Iris pigment epithelial cell (primary cell): Measurements from ENCODE around the gene SVIL.
A peak's percentile ranks its signal among the peaks of the same experiment; 100 is the strongest.
"Not testable (repeated sequence)": the region's sequence is repeated elsewhere in the genome, so short reads cannot be mapped to it uniquely, and the experiment has no call there.

Experiments
- DNase-seq: peaks from one replicate; pipeline ENCODE4 v3.0.0-alpha.2; 2011; ENCODE audit warnings: low read depth

The SVIL gene

DNA sequence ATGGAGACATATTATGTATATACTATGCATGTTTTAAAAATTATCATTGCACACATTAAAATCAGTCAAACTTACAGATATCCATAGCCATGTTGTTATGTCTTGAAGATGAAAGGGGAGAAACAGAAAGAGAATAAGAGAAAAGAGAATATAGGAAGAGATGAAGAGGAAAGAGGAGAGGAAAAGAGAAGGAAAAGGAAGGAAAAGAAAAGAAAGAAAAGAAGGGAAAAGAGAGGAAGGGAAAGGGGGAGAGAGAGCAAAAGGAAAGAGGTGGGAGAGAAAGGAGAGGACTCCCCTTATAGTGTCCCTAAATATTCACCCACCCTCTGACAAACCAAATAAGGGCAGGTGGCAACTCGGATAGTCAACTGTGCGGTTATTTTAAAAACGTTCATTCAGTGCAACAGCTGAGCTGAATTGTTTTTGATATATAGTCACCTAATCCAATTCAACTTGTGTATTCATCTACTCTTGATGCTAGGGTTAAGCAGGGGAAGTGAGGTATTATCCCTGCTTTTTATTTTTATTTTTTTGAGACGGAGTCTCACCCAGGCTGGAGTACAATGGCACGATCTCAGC, 14.6 kb downstream of the SVIL start:
- DNase-seq = no peak

DNA sequence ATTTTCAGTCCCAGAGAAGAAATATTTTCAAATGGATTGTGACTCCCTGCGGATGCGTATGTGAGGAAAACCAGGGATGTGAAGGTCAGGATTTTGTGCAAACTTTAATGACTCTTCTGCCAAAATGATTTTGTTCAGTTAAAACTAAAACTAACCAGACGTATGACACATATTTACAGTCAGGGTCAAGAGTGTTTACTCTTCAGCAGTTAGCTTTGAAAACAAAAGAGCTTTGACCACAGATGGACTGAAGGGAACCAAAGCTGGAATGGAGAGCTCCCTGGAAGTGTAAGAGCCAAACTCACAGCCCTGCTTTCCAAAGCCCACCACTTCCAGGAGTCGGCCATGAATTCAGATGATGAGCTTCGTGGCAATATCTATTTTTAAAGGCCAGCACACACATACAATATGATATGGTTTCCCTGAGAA, 15.5 kb downstream of the SVIL start:
- DNase-seq = peak; percentile 77

GRCh38 chr10:29618341-29619171, 16.2 kb downstream of the SVIL start:
- no peak for DNase-seq

- no peak for DNase-seq
Observed at GRCh38 chr10:29617880-29618340, 16.9 kb downstream of the SVIL start.

DNA sequence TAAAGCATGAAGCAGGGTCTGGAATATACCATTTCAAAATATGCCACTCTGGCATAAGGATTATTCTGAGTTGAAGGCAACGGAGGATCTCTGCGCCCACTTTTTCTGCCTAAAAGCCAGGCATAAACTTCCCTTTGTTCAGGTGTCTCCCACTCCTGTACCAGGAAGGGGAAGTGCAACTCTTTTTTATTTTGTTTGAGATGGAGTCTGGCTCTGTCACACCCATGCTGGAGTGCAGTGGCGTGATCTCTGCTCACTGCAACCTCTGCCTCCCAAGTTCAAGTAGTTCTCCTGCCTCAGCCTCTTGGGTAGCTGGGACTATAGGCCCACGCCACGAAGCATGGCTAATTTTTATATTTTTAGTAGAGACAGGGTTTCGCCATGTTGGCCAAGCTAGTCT, 18.2 kb downstream of the SVIL start:
- DNase-seq = no peak

DNA sequence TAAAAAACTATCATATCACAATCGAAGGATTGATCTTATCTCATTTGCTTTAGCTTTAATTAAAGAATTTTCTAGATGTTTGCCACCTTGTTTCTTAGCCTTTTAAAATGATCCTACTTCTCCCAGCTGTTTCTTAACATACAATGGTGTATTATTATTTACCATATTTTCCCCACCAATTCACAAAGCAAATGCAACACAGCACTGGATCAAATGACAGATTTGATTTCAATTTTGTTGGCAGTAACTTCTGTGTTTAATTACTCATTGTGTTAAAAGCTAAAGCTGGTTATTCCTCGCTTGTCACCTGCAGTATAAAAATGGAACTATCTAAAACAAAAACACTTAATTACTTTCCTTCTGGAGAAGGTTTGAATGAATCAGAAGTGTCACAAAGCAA, 19.6 kb downstream of the SVIL start:
- no peak for DNase-seq

DNA sequence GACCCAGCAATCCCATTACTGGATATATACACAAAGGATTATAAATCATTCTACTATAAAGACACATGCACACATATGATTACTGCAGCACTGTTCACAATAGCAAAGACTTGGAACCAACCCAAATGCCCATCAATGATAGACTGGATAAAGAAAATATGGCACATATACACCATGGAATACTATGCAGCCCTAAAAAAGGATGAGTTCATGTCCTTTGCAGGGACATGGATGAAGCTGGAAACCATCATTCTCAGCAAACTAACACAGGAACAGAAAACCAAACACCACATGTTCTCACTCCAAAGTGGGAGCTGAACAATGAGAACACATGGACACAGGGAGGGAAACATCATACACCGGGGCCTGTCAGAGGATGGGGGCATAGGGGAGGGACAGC, 20.5 kb downstream of the SVIL start:
- DNase-seq = not testable (repeated sequence)

DNA sequence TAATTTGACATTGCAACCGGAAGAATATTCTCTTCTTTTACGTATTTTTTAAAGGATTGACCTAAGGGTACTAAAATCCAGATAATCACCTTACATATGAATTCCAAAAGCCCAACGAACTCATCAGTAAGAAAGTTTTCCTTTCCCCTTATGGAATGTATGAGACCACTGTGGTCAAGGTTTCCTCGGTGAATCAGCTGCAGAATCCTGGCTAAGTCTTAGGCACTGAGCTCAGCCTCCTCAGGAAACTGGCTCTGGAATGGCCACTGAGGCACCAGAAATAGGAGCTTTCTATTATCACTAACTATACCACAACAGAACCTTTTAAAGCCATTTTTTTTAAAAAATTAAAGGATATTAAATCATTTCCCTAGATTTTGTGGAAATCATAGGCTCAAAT, 21.0 kb downstream of the SVIL start:
- peak; percentile 45 for DNase-seq

- DNase-seq = no peak
Observed at GRCh38 chr10:29613196-29613595, 21.6 kb downstream of the SVIL start.

GRCh38 chr10:29612657-29613056, 22.1 kb downstream of the SVIL start:
- no peak for DNase-seq

DNA sequence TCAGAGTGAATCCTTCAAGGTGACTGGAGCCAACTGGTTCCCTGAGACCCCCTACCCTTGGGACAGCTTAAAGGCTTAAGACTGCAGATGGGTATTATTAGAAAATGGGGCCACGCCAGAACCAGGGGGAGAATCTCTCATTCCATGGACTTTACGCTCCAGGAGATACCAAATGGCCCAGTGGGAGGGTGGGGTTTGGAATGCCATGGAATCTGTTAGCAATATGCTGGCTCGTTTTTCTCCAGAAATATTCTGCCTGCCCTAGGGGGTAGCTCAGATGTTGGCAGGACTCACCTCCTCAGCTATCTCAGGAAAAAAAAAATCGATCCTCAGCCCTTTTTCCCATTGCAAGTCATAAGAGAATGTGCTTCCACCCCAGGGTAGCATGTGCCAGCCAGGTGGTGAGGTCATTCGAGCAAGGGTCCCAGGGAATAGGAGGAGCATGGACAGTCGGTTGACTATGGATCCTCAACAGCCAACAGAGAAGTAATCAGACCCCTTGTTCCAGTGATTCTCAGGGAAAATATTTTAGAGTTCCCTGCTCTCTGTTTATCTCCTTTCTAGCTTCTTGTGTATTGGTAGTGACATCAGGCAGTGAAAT, 22.9 kb downstream of the SVIL start:
- DNase-seq = no peak

DNA sequence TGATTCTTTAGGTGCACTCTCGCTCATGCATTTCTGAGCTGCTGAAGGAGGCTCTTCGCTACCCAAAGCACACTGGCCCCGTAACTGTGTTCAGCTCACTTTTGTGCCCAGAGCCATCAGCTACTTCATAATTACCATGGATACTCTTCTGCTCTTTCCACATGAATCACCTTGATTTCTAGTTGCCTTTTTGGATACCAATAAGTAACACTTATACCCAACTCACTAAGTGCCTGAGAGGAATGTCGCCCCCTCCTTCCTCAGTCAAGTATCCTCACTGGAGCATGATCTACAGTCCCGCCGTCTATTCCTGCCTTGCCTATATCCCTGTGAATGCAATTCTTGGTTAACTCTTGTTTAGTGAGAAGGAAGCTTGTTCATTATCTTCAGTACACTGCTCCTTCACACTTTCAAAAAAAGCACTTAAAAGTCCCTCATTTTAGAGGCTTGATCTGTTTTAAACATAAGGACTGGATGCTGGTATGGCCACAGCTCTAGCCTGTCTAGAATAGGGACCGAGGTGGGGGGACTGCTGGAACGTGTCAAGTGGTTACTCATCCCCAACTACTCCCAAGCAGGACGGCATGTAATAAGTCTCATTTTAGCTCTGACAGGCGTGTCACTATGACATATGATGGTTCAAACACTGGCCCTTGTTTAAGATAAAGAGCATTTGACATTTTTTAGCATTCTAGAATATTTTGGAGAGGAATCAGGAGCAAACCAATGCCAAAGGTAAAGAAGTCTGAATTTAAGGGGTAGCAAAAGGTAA, 23.7 kb downstream of the SVIL start:
- no peak for DNase-seq

DNA sequence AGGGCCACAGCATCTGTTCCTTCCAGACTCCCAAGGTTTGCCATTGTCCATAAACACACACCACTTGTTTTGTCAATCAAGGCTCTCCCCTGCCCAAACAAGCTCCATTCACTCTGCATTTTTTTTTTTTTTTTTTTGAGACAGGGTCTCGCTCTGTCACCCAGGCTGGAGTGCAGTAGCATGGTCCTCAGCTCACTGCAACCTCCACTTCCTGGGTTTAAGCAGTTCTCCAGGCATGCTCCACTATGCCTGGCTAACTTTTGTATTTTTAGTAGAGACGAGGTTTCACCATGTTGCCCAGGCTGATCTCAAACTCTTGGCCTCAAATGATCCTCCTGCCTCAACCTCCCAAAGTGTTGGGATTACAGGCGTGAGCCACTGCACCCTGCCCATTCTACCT, 24.4 kb downstream of the SVIL start:
- DNase-seq = not testable (repeated sequence)

DNA sequence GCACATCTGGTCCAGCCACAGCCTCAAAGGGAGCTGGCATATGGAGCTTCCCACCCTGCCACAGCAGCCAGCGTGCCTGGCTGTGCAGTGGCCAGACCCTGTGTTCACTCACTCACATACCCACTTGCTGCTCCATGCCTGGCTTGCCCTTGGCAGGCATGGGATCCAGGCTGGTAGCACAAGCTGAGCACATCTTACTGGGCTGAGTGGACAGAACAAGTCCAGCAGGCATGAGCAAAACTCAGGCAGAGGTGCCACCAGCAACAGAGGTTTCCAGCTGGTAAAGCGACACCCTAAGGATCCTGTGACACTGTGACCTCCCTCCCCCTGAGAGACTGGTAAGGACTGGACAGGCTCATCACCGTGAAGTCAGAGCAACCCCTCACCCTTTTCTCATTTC, 25.1 kb downstream of the SVIL start:
- no peak for DNase-seq

DNA sequence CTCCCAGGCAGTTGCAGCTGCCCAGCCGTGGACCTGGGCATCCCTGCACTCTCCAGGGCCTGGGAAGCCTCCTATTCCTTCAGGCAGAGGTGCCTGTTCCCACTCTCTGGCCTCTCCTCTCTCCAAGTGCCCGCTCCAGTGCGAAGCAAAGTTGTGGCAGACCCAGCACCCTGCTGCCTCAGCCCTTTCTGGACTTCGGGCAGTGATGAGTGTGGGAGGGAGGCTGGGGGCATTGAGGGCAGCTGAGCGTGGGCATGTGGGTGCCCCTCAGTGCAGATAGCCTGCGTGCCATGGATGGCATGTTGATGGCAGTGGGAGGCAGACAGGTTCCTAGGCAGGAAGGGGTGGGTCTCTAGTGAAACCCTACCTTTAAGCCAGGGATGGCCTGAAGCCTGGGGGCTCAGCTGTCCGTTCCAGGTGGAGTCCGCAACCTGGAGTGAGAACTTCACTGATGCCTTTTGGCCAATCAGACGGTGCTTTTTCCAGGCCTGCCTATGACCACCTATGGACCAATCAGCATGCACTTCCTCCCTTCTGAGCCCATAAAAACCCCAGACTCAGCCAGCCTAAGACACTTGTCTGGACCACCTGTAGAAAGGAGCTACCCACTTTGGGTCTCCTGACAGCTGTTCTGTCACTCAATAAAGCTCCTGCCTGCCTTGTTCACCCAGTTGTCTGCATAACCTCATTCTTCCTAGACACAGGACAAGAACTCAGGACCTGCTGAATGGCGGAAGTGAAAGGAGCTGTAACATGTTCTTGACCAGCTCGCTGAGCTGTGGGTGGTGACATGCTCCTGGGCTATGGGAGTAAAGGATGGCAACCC, 26.1 kb downstream of the SVIL start:
- no peak for DNase-seq

DNA sequence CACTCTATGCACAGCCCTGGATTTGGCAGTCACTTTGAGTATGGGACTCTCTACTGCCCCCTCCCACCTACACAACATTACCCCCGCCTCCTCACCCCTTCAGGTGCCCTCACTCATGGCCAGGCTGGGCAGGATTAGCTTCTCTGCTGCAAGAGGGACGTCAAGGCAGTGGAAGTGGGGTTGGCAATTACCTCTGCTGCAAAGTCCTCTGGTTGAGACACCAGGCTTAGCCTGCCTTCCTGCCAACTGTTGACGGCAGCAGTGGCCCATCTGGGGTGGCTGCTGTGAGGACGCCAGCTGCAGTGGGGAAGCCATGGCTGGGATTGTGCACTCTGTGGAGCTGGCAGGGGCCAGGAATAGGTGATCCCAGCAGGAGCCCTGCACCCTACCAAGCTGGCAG, 26.7 kb downstream of the SVIL start:
- DNase-seq = no peak

GRCh38 chr10:29607576-29607975, 27.2 kb downstream of the SVIL start:
- no peak for DNase-seq

GRCh38 chr10:29606693-29607092, 28.1 kb downstream of the SVIL start:
- DNase-seq = not testable (repeated sequence)

GRCh38 chr10:29604291-29604825, 30.4 kb downstream of the SVIL start:
- DNase-seq = no peak

- DNase-seq = no peak
Observed at GRCh38 chr10:29603223-29603896, 31.4 kb downstream of the SVIL start.

- DNase-seq = no peak
Observed at GRCh38 chr10:29600821-29601220, 34.0 kb downstream of the SVIL start.
